HCT116 (cell line): Measurements from ENCODE around the gene SORCS2. TPM values are rescaled to one million over a fixed set of nuclear protein-coding genes. Genes with fewer than 3 reads are reported as not detected.

Experiments used
- ATAC-seq: fragments of 200-7000 bp; cut with Tn5 transposase; 2 replicates; pipeline ENCODE4 v1.9.1; 2020; ENCODE audit warnings: mild to moderate bottlenecking, moderate library complexity
- BruUV-seq: library from RNA; stranded (reverse); fragments of 400-500 nt; replicated peaks from 2 replicates; lab custom pipeline; 2021; lab: Mats Ljungman, UMichigan
- CTCF ChIA-PET: fragments of 300-600 bp; sonication (Branson Sonifier 250); formaldehyde crosslinking; loops from one replicate; lab custom pipeline; 2021; ENCODE audit warnings: antibody characterized with exemption; lab: Charles Lee
- POLR2A ChIA-PET: fragments of 300-600, 350-600 bp; sonication (Branson Sonifier 250); formaldehyde crosslinking; loops from one replicate; lab custom pipeline; 2021; ENCODE audit warnings: antibody characterized with exemption; lab: Charles Lee
- RAD21 ChIA-PET, 2 experiments: fragments of 300-600 bp; sonication (Branson Sonifier 250); formaldehyde crosslinking; loops; one replicate each; lab custom pipeline; 2023; ENCODE audit warnings: low total read pairs in 2 of 2; ENCODE audit not compliant: uncharacterized antibody in 2 of 2, unreplicated experiment in 2 of 2, low non-redundant PET in 1 of 2; lab: Charles Lee
- DNase-seq: peaks from one replicate; pipeline ENCODE4 v3.0.0-alpha.2; 2010; ENCODE audit warnings: low read depth, low spot score
- H2AFZ ChIP-seq: fragments of 200-600 bp; shearing (Covaris generic), sonication (generic); 2 replicates; pipeline ENCODE4 v1.6.1; 2017; ENCODE audit warnings: low read depth, mixed run types, mixed read lengths, antibody characterized with exemption, low read length; ENCODE audit not compliant: poor library complexity, severe bottlenecking
- H3K27ac ChIP-seq: 2 replicates; pipeline ENCODE4 v1.5.1; 2012; ENCODE audit warnings: low read depth, low read length
- H3K27me3 ChIP-seq: fragments of 200-600 bp; sonication (generic); 2 replicates; pipeline ENCODE4 v1.6.1; 2016; ENCODE audit warnings: mixed run types, low read length, mixed read lengths; ENCODE audit not compliant: insufficient read depth
- H3K36me3 ChIP-seq, 2 experiments: fragments of 200-500 bp in 1 of 2; fragments of 200-600 bp in 1 of 2; sonication (Bioruptor generic) in 1 of 2; sonication (generic) in 1 of 2; 2 replicates each; pipeline versions ENCODE4 v1.5.1 to v1.6.1; 2014 to 2016; ENCODE audit warnings: low read length in 2 of 2, inconsistent platforms in 1 of 2, mixed read lengths in 1 of 2, mixed run types in 1 of 2; ENCODE audit not compliant: insufficient read depth in 2 of 2, control insufficient read depth in 1 of 2
- H3K4me1 ChIP-seq, 2 experiments: fragments of 200-600 bp in 1 of 2; sonication (generic) in 1 of 2; 2 replicates each; pipeline versions ENCODE4 v1.5.1 to v1.6.1; 2012 to 2017; ENCODE audit warnings: low read length in 2 of 2, inconsistent platforms in 1 of 2, mild to moderate bottlenecking in 1 of 2, mixed read lengths in 1 of 2, mixed run types in 1 of 2, moderate library complexity in 1 of 2; ENCODE audit not compliant: insufficient read depth in 2 of 2, control insufficient read depth in 1 of 2
- H3K4me2 ChIP-seq: fragments of 200-600 bp; sonication (generic); 2 replicates; pipeline ENCODE4 v1.6.1; 2017; ENCODE audit warnings: mixed run types, low read length, mixed read lengths
- H3K4me3 ChIP-seq, 2 experiments: fragments of 200-600 bp in 1 of 2; sonication (generic) in 1 of 2; replicated peaks in 1 of 2; 2 replicates each; pipeline ENCODE4 v1.5.1; 2011 to 2016; ENCODE audit warnings: low read length in 2 of 2, control low read depth in 1 of 2, low read depth in 1 of 2, mild to moderate bottlenecking in 1 of 2, mixed read lengths in 1 of 2, mixed run types in 1 of 2
- H3K79me2 ChIP-seq: fragments of 200-600 bp; sonication (generic); 2 replicates; pipeline ENCODE4 v1.6.1; 2017; ENCODE audit warnings: mild to moderate bottlenecking, mixed run types, low read length, moderate library complexity, mixed read lengths; ENCODE audit not compliant: insufficient read depth
- H3K9ac ChIP-seq: fragments of 200-600 bp; sonication (generic); 2 replicates; pipeline ENCODE4 v1.6.1; 2016; ENCODE audit warnings: low read length, mixed read lengths
- H3K9me2 ChIP-seq: fragments of 200-600 bp; sonication (generic), shearing (Covaris generic); 2 replicates; pipeline ENCODE4 v1.6.1; 2017; ENCODE audit warnings: mixed run types, mild to moderate bottlenecking, moderate library complexity; ENCODE audit not compliant: insufficient read depth
- H3K9me3 ChIP-seq, 2 experiments: fragments of 200-500 bp in 1 of 2; fragments of 200-600 bp in 1 of 2; sonication (Bioruptor generic) in 1 of 2; sonication (generic) in 1 of 2; 2 replicates each; pipeline ENCODE4 v1.6.1; 2014 to 2017; ENCODE audit warnings: low read length in 2 of 2, mixed read lengths in 2 of 2, inconsistent platforms in 1 of 2, low read depth in 1 of 2, mild to moderate bottlenecking in 1 of 2, mixed run types in 1 of 2, moderate library complexity in 1 of 2; ENCODE audit not compliant: control insufficient read depth in 1 of 2, insufficient read depth in 1 of 2
- H4K20me1 ChIP-seq: fragments of 200-600 bp; sonication (generic), shearing (Covaris generic); 2 replicates; pipeline ENCODE4 v1.6.1; 2017; ENCODE audit warnings: mixed run types, mild to moderate bottlenecking, moderate library complexity; ENCODE audit not compliant: insufficient read depth
- ATF3 ChIP-seq: IDR thresholded peaks from 2 replicates; pipeline ENCODE4 v1.6.1; 2012
- EGR1 ChIP-seq: IDR thresholded peaks from 2 replicates; pipeline ENCODE4 v1.6.1; 2012; ENCODE audit warnings: low read depth
- EZH2phosphoT487 ChIP-seq: fragments of 200-600 bp; IDR thresholded peaks from 2 replicates; pipeline ENCODE4 v1.6.1; 2018; ENCODE audit warnings: antibody characterized with exemption, borderline replicate concordance
- FOSL1 ChIP-seq: IDR thresholded peaks from 2 replicates; pipeline ENCODE4 v1.6.1; 2012; ENCODE audit warnings: low read depth
- JUND ChIP-seq: IDR thresholded peaks from 2 replicates; pipeline ENCODE4 v1.6.1; 2012
- POLR2AphosphoS5 ChIP-seq: IDR thresholded peaks from 2 replicates; pipeline ENCODE4 v1.6.1; 2011; ENCODE audit warnings: mild to moderate bottlenecking, low read depth, low read length, moderate library complexity
- RAD21 ChIP-seq: IDR thresholded peaks from 2 replicates; pipeline ENCODE4 v1.6.1; 2012; ENCODE audit warnings: low read depth, mild to moderate bottlenecking
- REST ChIP-seq: IDR thresholded peaks from 2 replicates; pipeline ENCODE4 v1.6.1; 2012; ENCODE audit warnings: low read depth
- SP1 ChIP-seq: IDR thresholded peaks from 2 replicates; pipeline ENCODE4 v1.6.1; 2012; ENCODE audit warnings: low read depth
- TCF7L2 ChIP-seq: IDR thresholded peaks from 2 replicates; pipeline ENCODE4 v1.7.0; 2011; ENCODE audit warnings: borderline replicate concordance, inconsistent platforms; ENCODE audit not compliant: insufficient read depth, insufficient read length; ENCODE audit errors: extremely low read depth
- YY1 ChIP-seq: IDR thresholded peaks from 2 replicates; pipeline ENCODE4 v1.6.1; 2011; ENCODE audit warnings: low read length, low read depth, moderate library complexity, mild to moderate bottlenecking; ENCODE audit not compliant: insufficient replicate concordance; ENCODE audit errors: extremely low read depth
- ZFX ChIP-seq: fragments of 450-650 bp; IDR thresholded peaks from 2 replicates; pipeline ENCODE4 v1.6.1; 2017
- ZNF274 ChIP-seq: fragments of 200-500 bp; sonication (Bioruptor generic); IDR thresholded peaks from 2 replicates; pipeline ENCODE4 v1.6.1; 2014; ENCODE audit warnings: mild to moderate bottlenecking, low read depth, low read length, inconsistent platforms
- intact Hi-C: fragments of 100-400 bp; cut with micrococcal nuclease; formaldehyde crosslinking; loops from 2 replicates; pipeline ENCODE4 v1.10.0; 2022
- total RNA-seq: library from RNA; stranded (reverse); gene quantifications from one replicate; pipeline ENCODE4 v1.2.1, GENCODE V29; 2021; ENCODE audit not compliant: unreplicated experiment

The SORCS2 gene
- total RNA-seq, 1 experiment from 2014 or later = 0.37 TPM

GRCh38 chr4:7464259-7464655 is 271.9 kb downstream of the SORCS2 start (continued):
- TF ChIP-seq REST (no peak), EGR1 (no peak), JUND (no peak), FOSL1 (no peak), ZFX (no peak), ZNF274 (no peak), TCF7L2 (no peak)

- RAD21 ChIA-PET = interaction anchor here in 1 of 2 experiments (0.6 kb wide), 1 partner anchor 240 kb away, joined by 3 read pairs; no protein-coding TSS in a partner anchor
- Histone ChIP-seq H3K27me3 (peaks cover 15% of the 10 kb centered on the region), H3K27ac (no peak overlapping the region), H4K20me1 (no peaks in the 10 kb centered on the region), H3K9me3 (no peaks in the 10 kb centered on the region), H3K9me2 (no peaks in the 10 kb centered on the region), H3K9ac (no peak overlapping the region), H3K4me1 (peaks cover 0 to 6% of the 10 kb centered on the region in 2 experiments; a peak in 1 of 4 replicates), H3K79me2 (no peaks in the 10 kb centered on the region), H3K36me3 (no peaks in the 10 kb centered on the region), H2AFZ (no peak overlapping the region), H3K4me2 (no peak overlapping the region), H3K4me3 (no peak overlapping the region)
- no TSS peak for BruUV-seq
- no peak for TF ChIP-seq YY1
- TF ChIP-seq RAD21 = no peak
- TF ChIP-seq SP1 = no peak
- TF ChIP-seq POLR2AphosphoS5 = no peak
- TF ChIP-seq EGR1 = no peak
- TF ChIP-seq EZH2phosphoT487 = no peak
- no peak for TF ChIP-seq ATF3
- DNase-seq (no peak), ATAC-seq (no peak)
- CTCF ChIA-PET = no interaction called here
- POLR2A ChIA-PET = no interaction called here
- intact Hi-C loops = no loop called here
These were observed 272.7 kb downstream of the SORCS2 start for GRCh38 chr4:7465017-7465416.
